Measurements from ENCODE around the gene KRT38. TPM values are rescaled to one million over a fixed set of nuclear protein-coding genes. Genes with fewer than 3 reads are reported as not detected.
"Not testable (repeated sequence)": the region's sequence is repeated elsewhere in the genome, so short reads cannot be mapped to it uniquely, and the experiment has no call there.

KRT38 gene
- total RNA-seq, 1 donor from 2014 or later, result not detected

DNA sequence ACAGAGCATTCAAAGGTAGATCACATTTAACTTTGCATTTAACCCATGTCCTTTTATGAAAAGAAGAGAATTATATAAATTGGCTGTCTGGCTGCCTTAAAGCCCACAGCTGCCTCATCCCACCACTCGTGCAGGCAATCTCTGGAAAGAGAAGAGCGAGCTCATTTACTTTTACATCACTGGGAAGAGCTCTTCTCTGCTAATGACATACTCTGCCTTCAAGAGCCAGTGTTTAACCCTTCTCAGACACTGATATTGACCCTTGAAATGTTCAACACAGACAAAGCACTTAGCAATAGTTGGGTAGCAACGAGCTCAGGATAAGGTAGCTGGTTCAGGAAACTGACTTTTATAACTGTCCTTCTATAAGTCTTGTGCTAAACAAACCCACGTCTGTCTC is 6.8 kb downstream of the KRT38 start:
- peaks cover 22% of the 10 kb centered on the region for H3K27me3 Mint-ChIP-seq (ENCODE audit: low read depth, unreplicated experiment)

DNA sequence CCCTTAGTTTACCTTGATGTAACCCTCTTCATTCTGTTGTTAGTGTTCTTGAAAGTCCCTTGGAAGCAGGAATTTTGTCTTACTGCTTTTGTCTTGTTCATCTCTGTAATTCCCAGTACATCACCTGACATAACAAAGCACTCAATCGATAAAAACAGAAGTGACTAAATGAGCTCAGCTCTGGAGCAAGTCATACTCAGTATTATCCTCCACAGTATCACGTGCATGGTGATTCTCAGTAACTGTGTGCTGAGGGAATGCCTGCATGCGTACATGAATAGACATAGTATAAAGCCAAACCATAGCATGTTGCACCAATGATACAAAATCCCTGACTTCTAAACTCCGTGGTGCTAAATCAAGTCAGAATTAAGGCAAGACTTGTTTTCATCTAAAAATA is 7.2 kb downstream of the KRT38 start:
- Histone ChIP-seq H4K20me1 (ENCODE audit: insufficient read depth, low read length) (no peaks in the 10 kb centered on the region), H3K27me3 (ENCODE audit: insufficient read depth, low read length) (no peaks in the 10 kb centered on the region), H3K9ac (ENCODE audit: low read length) (no peak overlapping the region), H3K9me3 (ENCODE audit: insufficient read depth, low read depth, low read length) (no peaks in the 10 kb centered on the region), H3K36me3 (ENCODE audit: insufficient read depth, low read length) (no peaks in the 10 kb centered on the region), H3K27ac (ENCODE audit: low read depth, low read length) (no peak overlapping the region), H3K4me2 (ENCODE audit: low read length) (no peak overlapping the region), H3K4me1 (ENCODE audit: insufficient read depth, low read length) (peaks cover 2% of the 10 kb centered on the region), H3K4me3 (ENCODE audit: insufficient read depth, low read depth, low read length) (no peak overlapping the region), H3K79me2 (ENCODE audit: insufficient read depth, low read length) (no peaks in the 10 kb centered on the region), H2AFZ (ENCODE audit: low read depth, low read length) (no peak overlapping the region)
- DNase-seq (ENCODE audit: low read depth) (no peak), FAIRE-seq (no peak)
- Mint-ChIP-seq H3K9me3 (ENCODE audit: unreplicated experiment) (no peaks in the 10 kb centered on the region), H3K27me3 (ENCODE audit: low read depth, unreplicated experiment) (peaks cover 22% of the 10 kb centered on the region), H3K27ac (ENCODE audit: unreplicated experiment) (no peak overlapping the region), H3K4me1 (ENCODE audit: low read depth, unreplicated experiment) (peaks cover 6% of the 10 kb centered on the region), H3K36me3 (ENCODE audit: low read depth, unreplicated experiment) (no peaks in the 10 kb centered on the region), H3K4me3 (ENCODE audit: unreplicated experiment) (no peak overlapping the region)
- TF ChIP-seq EZH2 (IDR thresholded peaks at IDR 0.05; ENCODE audit: insufficient read depth, low read length), result no peak
- TF ChIP-seq, protein P1, sequence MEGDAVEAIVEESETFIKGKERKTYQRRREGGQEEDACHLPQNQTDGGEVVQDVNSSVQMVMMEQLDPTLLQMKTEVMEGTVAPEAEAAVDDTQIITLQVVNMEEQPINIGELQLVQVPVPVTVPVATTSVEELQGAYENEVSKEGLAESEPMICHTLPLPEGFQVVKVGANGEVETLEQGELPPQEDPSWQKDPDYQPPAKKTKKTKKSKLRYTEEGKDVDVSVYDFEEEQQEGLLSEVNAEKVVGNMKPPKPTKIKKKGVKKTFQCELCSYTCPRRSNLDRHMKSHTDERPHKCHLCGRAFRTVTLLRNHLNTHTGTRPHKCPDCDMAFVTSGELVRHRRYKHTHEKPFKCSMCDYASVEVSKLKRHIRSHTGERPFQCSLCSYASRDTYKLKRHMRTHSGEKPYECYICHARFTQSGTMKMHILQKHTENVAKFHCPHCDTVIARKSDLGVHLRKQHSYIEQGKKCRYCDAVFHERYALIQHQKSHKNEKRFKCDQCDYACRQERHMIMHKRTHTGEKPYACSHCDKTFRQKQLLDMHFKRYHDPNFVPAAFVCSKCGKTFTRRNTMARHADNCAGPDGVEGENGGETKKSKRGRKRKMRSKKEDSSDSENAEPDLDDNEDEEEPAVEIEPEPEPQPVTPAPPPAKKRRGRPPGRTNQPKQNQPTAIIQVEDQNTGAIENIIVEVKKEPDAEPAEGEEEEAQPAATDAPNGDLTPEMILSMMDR (IDR thresholded peaks at IDR 0.05; ENCODE audit: insufficient read depth, low read depth, low read length), result no peak

More for the DNA sequence above, 6.8 kb downstream of the KRT38 start:
- Histone ChIP-seq H3K79me2 (ENCODE audit: insufficient read depth, low read length) (no peaks in the 10 kb centered on the region), H3K27me3 (ENCODE audit: insufficient read depth, low read length) (no peaks in the 10 kb centered on the region), H3K4me3 (ENCODE audit: insufficient read depth, low read depth, low read length) (no peak overlapping the region), H3K9ac (ENCODE audit: low read length) (no peak overlapping the region), H3K36me3 (ENCODE audit: insufficient read depth, low read length) (no peaks in the 10 kb centered on the region), H4K20me1 (ENCODE audit: insufficient read depth, low read length) (no peaks in the 10 kb centered on the region), H2AFZ (ENCODE audit: low read depth, low read length) (no peak overlapping the region), H3K9me3 (ENCODE audit: insufficient read depth, low read depth, low read length) (no peaks in the 10 kb centered on the region), H3K27ac (ENCODE audit: low read depth, low read length) (no peak overlapping the region), H3K4me2 (ENCODE audit: low read length) (no peak overlapping the region), H3K4me1 (ENCODE audit: insufficient read depth, low read length) (no peaks in the 10 kb centered on the region)
- H3K27ac Mint-ChIP-seq (ENCODE audit: unreplicated experiment), result no peak overlapping the region
- FAIRE-seq, result no peak
- DNase-seq (ENCODE audit: low read depth), result no peak
- no peaks in the 10 kb centered on the region for H3K9me3 Mint-ChIP-seq (ENCODE audit: unreplicated experiment)
- TF ChIP-seq EZH2 (IDR thresholded peaks at IDR 0.05; ENCODE audit: insufficient read depth, low read length), result no peak
- TF ChIP-seq, protein P1 (IDR thresholded peaks at IDR 0.05; ENCODE audit: insufficient read depth, low read depth, low read length), result no peak
- no peak overlapping the region for H3K4me3 Mint-ChIP-seq (ENCODE audit: unreplicated experiment)
- H3K4me1 Mint-ChIP-seq (ENCODE audit: low read depth, unreplicated experiment), result peaks cover 3% of the 10 kb centered on the region
- H3K36me3 Mint-ChIP-seq (ENCODE audit: low read depth, unreplicated experiment), result no peaks in the 10 kb centered on the region

DNA sequence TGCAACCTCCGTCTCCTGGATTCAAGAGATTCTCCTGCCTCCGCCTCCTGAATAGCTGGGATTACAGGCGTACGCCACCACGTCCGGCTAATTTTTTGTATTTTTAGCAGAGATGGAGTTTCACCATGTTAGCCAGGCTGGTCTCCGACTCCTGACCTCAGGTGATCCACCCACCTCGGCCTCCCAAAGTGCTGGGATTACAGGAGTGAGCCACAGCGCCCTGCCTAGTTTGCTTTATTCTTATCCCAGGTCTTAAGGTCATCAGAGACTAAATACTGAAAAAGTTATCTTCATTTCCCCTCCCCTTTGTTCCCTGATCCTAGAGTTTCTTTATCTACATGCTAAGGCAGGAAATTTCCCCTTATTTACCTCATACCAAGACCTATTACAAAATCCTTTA is 10.4 kb downstream of the KRT38 start:
- not testable (repeated sequence) for H3K9me3 Mint-ChIP-seq (ENCODE audit: unreplicated experiment); H2AFZ ChIP-seq (ENCODE audit: low read depth, low read length); H3K27ac ChIP-seq (ENCODE audit: low read depth, low read length); H3K36me3 Mint-ChIP-seq (ENCODE audit: low read depth, unreplicated experiment); DNase-seq (ENCODE audit: low read depth); H3K4me2 ChIP-seq (ENCODE audit: low read length); H3K4me1 ChIP-seq (ENCODE audit: insufficient read depth, low read length); H3K4me3 Mint-ChIP-seq (ENCODE audit: unreplicated experiment); H3K27me3 Mint-ChIP-seq (ENCODE audit: low read depth, unreplicated experiment); FAIRE-seq; H3K79me2 ChIP-seq (ENCODE audit: insufficient read depth, low read length); H3K9me3 ChIP-seq (ENCODE audit: insufficient read depth, low read depth, low read length); H3K9ac ChIP-seq (ENCODE audit: low read length); H4K20me1 ChIP-seq (ENCODE audit: insufficient read depth, low read length); H3K27me3 ChIP-seq (ENCODE audit: insufficient read depth, low read length); H3K36me3 ChIP-seq (ENCODE audit: insufficient read depth, low read length); H3K4me3 ChIP-seq (ENCODE audit: insufficient read depth, low read depth, low read length); H3K27ac Mint-ChIP-seq (ENCODE audit: unreplicated experiment)
- peaks cover 12% of the 10 kb centered on the region for H3K4me1 Mint-ChIP-seq (ENCODE audit: low read depth, unreplicated experiment)
